NCI-H187 treated with DMSO at 0.1 percent for 48 hours (cell line): ENCODE results near the gene KIF26B.
"Not testable (repeated sequence)": the region's sequence is repeated elsewhere in the genome, so short reads cannot be mapped to it uniquely, and the experiment has no call there.

Source experiments
- DNase-seq: peaks from one replicate; lab custom pipeline; 2025; lab: John Stamatoyannopoulos, UW

KIF26B gene

DNA sequence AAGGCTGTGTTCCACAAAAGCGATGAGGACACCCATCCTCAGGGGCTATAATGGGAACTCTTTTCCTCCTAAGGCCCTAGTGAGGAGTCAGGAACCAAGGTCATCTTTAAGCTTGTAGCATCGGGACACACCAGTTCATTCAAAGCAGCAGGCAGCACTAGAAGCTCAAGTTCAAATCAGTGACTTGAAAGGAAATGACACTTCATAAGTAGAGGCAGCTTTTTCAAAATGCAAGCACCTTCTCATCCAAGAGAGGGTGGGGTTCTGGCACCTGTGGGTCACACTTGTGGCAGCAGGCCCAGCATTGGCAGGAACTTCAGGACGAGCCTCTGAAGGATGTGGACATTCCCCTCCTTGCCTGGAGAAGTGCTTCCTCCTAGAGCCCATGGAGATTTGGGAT lies 496.3 kb downstream of the KIF26B start:
- DNase-seq, result no peak

DNA sequence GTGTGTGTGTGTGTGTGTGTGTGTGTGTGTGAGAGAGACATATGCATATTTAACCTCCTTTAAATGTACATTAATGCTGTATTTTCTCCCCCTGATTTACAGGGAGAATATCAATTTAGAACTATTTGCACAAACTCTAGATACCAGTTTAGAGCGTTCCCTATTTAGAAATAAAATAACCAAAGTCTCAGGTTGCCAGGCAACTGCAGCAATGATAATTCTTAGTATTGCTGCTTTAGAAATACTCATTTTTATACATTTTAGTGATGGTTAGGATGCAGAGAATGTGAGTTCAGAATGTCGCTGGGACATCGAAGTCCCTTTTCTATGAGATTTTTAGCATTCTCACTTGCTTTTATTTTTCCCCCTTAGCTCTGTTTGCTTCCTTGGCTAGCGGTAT lies 497.3 kb downstream of the KIF26B start:
- DNase-seq, result no peak

DNA sequence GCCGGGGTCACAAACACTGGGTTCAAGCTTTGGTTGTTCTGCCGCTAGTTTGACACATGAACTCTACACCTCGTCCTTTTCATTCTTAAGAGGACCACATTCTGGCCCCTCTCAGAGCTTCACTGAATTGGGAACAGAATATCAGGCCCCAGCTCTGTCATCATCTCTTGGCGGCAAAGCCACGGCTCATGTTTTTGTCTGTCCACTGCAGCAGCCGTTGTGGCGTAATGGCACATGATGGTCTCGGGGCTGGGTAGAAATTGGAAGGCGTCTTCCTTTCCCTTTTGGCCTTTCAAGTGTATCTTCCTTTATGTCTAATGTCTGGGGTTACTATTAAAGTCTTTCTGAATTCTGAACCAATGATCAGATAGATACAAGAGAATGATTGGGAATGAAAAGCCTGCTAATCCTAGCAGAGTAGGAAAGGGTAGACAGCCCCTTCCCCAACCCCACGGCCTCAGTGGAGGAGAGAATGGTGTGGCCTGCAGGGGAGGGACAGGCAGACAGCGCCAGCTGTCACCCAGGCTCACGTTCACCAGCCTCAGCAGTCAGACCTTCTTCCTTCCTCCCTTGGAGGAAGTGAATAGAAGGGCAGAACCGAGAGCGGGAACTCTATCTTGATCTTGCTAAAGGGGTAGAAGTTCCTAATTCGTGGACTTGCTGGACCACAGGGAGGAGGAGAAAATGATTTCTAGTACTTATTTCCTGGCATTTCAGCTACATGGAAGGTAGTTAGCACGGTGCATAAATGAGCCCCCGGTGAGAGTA lies 498.1 kb downstream of the KIF26B start:
- no peak for DNase-seq

- DNase-seq, result no peak
These were observed 499.8 kb downstream of the KIF26B start for GRCh38 chr1:245654460-245655050.

- no peak for DNase-seq
These were observed 501.5 kb downstream of the KIF26B start for GRCh38 chr1:245656189-245656717.

GRCh38 chr1:245657371-245657770 lies 502.6 kb downstream of the KIF26B start:
- no peak for DNase-seq

DNA sequence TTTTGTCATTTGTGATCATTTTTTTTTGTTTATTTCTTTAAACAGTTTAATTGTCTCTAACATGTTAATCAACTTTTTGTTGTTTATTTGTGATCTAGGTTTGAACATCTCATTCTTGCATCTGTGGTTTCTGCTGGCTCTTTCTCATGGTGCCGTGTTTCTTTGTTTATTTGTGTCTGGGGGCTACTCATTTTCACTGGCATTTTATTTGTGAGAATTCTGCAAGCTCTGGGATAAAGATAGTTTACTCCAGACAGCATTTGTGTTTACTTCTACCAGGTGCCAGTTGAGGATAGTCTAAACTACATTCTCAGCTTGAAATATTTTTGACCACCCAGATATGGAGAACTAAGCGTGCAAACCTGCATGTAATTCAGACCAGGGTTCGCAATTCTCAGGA lies 508.6 kb downstream of the KIF26B start:
- no peak for DNase-seq

- no peak for DNase-seq
These were observed 509.1 kb downstream of the KIF26B start for GRCh38 chr1:245663841-245664240.

- no peak for DNase-seq
These were observed 511.6 kb downstream of the KIF26B start for GRCh38 chr1:245666412-245666811.

GRCh38 chr1:245671349-245671748 lies 516.6 kb downstream of the KIF26B start:
- no peak for DNase-seq

- no peak for DNase-seq
These were observed 517.4 kb downstream of the KIF26B start for GRCh38 chr1:245671966-245672767.

GRCh38 chr1:245672836-245673656 lies 518.3 kb downstream of the KIF26B start:
- not testable (repeated sequence) for DNase-seq

- no peak for DNase-seq
These were observed 519.2 kb downstream of the KIF26B start for GRCh38 chr1:245673881-245674414.

GRCh38 chr1:245677461-245678240 lies 522.9 kb downstream of the KIF26B start:
- DNase-seq, result no peak

- DNase-seq, result no peak
These were observed 524.2 kb downstream of the KIF26B start for GRCh38 chr1:245678860-245679411.

DNA sequence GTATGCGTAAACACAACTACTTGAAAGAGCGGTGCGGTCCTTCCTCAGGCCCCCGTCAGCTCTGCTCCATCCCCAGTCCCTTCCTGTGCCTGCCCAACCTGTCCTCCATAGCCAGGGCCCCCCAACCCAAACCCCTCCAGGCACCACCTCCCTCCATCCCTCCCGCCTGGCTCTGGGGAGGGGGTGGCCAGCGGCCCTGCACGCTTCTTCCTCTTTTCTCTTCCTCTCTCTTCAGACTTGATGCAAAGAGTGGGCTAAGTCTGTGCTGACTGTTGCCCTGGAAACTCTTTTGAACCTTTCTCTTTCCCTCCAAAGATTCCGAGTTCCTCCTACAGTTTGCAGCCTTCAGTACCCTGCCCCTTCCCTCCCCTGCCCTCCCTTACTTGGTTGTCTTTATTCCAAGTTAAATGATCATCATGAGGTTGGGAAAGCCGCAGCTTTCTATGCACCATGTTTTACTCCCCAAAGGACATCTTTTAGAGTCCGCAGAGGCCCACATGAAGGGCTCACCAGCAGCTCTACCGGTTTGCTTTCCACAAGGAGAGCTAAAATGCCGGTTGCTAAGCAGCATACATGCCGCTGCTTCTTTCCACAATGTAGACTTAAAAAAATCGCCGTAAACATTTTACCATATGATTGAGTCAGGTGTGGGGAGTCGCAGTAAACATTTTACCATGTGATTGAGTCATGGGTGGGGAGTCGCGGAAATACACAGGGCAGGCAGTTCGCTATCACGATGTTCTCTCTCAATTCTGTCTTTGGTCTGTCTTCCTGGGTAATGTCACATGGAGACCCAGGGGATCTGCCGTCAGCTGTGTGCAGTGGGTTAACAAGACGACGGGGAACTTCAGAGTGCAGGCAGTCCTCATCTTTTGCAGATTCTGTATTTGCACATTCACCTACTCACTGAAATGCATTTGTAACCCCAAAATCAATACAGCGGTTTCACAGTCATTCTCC lies 525.3 kb downstream of the KIF26B start:
- DNase-seq, result no peak

GRCh38 chr1:245682638-245683628 lies 528.1 kb downstream of the KIF26B start:
- no peak for DNase-seq

DNA sequence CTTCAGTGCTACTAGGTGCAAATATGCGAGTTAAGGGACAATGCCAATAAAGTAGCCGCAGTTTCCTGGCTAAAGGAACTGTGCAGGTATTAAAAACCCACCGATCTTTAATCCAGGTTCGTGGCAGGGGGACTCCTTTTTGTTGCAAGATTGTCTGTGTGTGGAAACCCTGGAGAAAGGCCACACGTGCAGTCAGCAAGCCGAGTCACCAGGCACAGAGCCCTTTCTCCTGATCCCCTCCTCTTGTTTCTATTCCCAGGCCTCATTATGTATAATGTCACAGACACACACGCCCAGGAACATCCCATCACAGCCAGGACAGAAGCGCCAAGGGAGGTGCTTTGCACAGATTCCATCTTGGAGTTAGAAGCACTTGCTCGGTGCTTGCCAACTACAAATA lies 528.9 kb downstream of the KIF26B start:
- DNase-seq, result no peak
